GM23338 (cell line): ENCODE data around the gene LPP. TPM values are rescaled to one million over a fixed set of nuclear protein-coding genes. Genes with fewer than 3 reads are reported as not detected.
A peak's percentile ranks its signal among the peaks of the same experiment; 100 is the strongest.

Source experiments
- ATAC-seq: fragments of 200-7000 bp; cut with Tn5 transposase; 3 replicates; pipeline ENCODE4 v1.9.1; 2020
- DNase-seq: peaks from one replicate; pipeline ENCODE4 v3.0.0-alpha.2; 2015; ENCODE audit warnings: low spot score
- H2AFZ ChIP-seq: fragments of 200-600 bp; sonication (generic); 2 replicates; pipeline ENCODE4 v1.8.0; 2016; ENCODE audit warnings: antibody characterized with exemption, mild to moderate bottlenecking, moderate library complexity
- H3F3A ChIP-seq: fragments of 200-600 bp; sonication (generic); replicated peaks from 2 replicates; pipeline ENCODE4 v1.8.0; 2017; ENCODE audit warnings: antibody characterized with exemption, mixed run types, low read depth
- H3K27ac ChIP-seq: fragments of 200-600 bp; sonication (generic); 2 replicates; pipeline ENCODE4 v1.6.1; 2016; ENCODE audit warnings: low read depth
- H3K27me3 ChIP-seq: fragments of 200-600 bp; sonication (generic); 2 replicates; pipeline ENCODE4 v1.8.0; 2016; ENCODE audit warnings: mild to moderate bottlenecking, mixed run types, moderate library complexity; ENCODE audit not compliant: insufficient read depth
- H3K36me3 ChIP-seq: fragments of 200-600 bp; sonication (generic); 2 replicates; pipeline ENCODE4 v1.8.0; 2016; ENCODE audit warnings: mild to moderate bottlenecking; ENCODE audit not compliant: insufficient read depth
- H3K4me1 ChIP-seq: fragments of 200-600 bp; sonication (generic); 2 replicates; pipeline ENCODE4 v1.8.0; 2016; ENCODE audit warnings: mild to moderate bottlenecking, moderate library complexity; ENCODE audit not compliant: insufficient read depth
- H3K4me2 ChIP-seq: fragments of 200-600 bp; sonication (generic); 2 replicates; pipeline ENCODE4 v1.7.1; 2017; ENCODE audit warnings: mixed run types
- H3K4me3 ChIP-seq: fragments of 200-600 bp; sonication (generic); 2 replicates; pipeline ENCODE4 v1.6.1; 2016; ENCODE audit warnings: mixed run types
- H3K79me2 ChIP-seq: fragments of 200-600 bp; sonication (generic); replicated peaks from 2 replicates; pipeline ENCODE4 v1.8.0; 2017; ENCODE audit warnings: mild to moderate bottlenecking; ENCODE audit not compliant: insufficient read depth
- H3K9me2 ChIP-seq: fragments of 200-600 bp; sonication (generic); 2 replicates; pipeline ENCODE4 v1.8.0; 2017; ENCODE audit not compliant: insufficient read depth
- H4K20me1 ChIP-seq: fragments of 200-600 bp; sonication (generic); replicated peaks from 2 replicates; pipeline ENCODE4 v1.8.0; 2017; ENCODE audit warnings: mild to moderate bottlenecking; ENCODE audit not compliant: insufficient read depth
- H3K27ac Mint-ChIP-seq: 2 replicates; pipeline ENCODE4 v1.8.0; 2020; ENCODE audit warnings: inconsistent platforms, mild to moderate bottlenecking, moderate library complexity, mixed read lengths
- H3K27me3 Mint-ChIP-seq: 3 replicates; pipeline ENCODE4 v1.8.0; 2022; ENCODE audit warnings: low read depth, mild to moderate bottlenecking, moderate library complexity, mixed read lengths, inconsistent platforms; ENCODE audit not compliant: insufficient read depth, poor library complexity
- H3K36me3 Mint-ChIP-seq: 3 replicates; pipeline ENCODE4 v1.8.0; 2021; ENCODE audit warnings: low read depth, mild to moderate bottlenecking, inconsistent platforms, moderate library complexity, mixed read lengths
- H3K4me1 Mint-ChIP-seq: 3 replicates; pipeline ENCODE4 v1.8.0; 2020; ENCODE audit warnings: mild to moderate bottlenecking, inconsistent platforms, mixed read lengths
- H3K4me3 Mint-ChIP-seq: 3 replicates; pipeline ENCODE4 v1.8.0; 2021; ENCODE audit warnings: moderate library complexity, mild to moderate bottlenecking, inconsistent platforms, mixed read lengths
- H3K9me3 Mint-ChIP-seq: 3 replicates; pipeline ENCODE4 v1.8.0; 2020; ENCODE audit warnings: moderate library complexity, mild to moderate bottlenecking, inconsistent platforms, mixed read lengths
- CREB1 ChIP-seq: fragments of 250-450 bp; sonication (Bioruptor Pico); IDR thresholded peaks from 2 replicates; pipeline ENCODE4 v1.5.0; 2020; ENCODE audit warnings: low read depth, mild to moderate bottlenecking, moderate library complexity
- EZH2 ChIP-seq: fragments of 200-600 bp; sonication (generic); IDR thresholded peaks from one replicate; pipeline ENCODE4 v1.8.0; 2017; ENCODE audit warnings: antibody characterized with exemption, mild to moderate bottlenecking, low read depth; ENCODE audit not compliant: unreplicated experiment
- EZH2phosphoT487 ChIP-seq: fragments of 200-600 bp; sonication (generic); IDR thresholded peaks from one replicate; pipeline ENCODE4 v1.8.1; 2018; ENCODE audit warnings: antibody characterized with exemption; ENCODE audit not compliant: unreplicated experiment
- JUNB ChIP-seq: IDR thresholded peaks from one replicate; pipeline ENCODE4 v1.6.1; 2016; ENCODE audit warnings: antibody characterized with exemption; ENCODE audit not compliant: unreplicated experiment
- NANOG ChIP-seq: IDR thresholded peaks from 2 replicates; pipeline ENCODE4 v1.6.1; 2016; ENCODE audit warnings: antibody characterized with exemption, borderline replicate concordance
- POLR2AphosphoS5 ChIP-seq: IDR thresholded peaks from 2 replicates; pipeline ENCODE4 v1.6.1; 2016; ENCODE audit warnings: antibody characterized with exemption, low read depth
- STAT1 ChIP-seq: IDR thresholded peaks from one replicate; pipeline ENCODE4 v1.6.1; 2016; ENCODE audit warnings: antibody characterized with exemption; ENCODE audit not compliant: unreplicated experiment
- ZNF114 ChIP-seq: fragments of 250-450 bp; sonication (Bioruptor Pico); IDR thresholded peaks from 2 replicates; pipeline ENCODE4 v1.5.0; 2020; ENCODE audit warnings: mild to moderate bottlenecking, moderate library complexity
- polyA plus RNA-seq: library from polyadenylated mRNA; unstranded; fragments of >200 nt; fragmentation: Nextera tagmentation; extraction: Ambion mirVana; gene quantifications from 2 replicates; pipeline ENCODE4 v1.2.1, GENCODE V29; 2016
- total RNA-seq: library from RNA; depleted of rRNA; stranded (reverse); fragments of >200 nt; shearing (Covaris generic); gene quantifications from 2 replicates; pipeline ENCODE4 v1.2.3, GENCODE V29; 2014
- TF ChIP-seq, protein P1 (sequence below): IDR thresholded peaks from 2 replicates; pipeline ENCODE4 v1.6.1; 2016; ENCODE audit warnings: antibody characterized with exemption
- TF ChIP-seq, protein P2 (sequence below): IDR thresholded peaks from one replicate; pipeline ENCODE4 v1.6.1; 2018; ENCODE audit warnings: antibody characterized with exemption; ENCODE audit not compliant: unreplicated experiment

LPP gene
- total and polyA plus RNA-seq, 2 experiments from 2014 or later: 23.0 to 35.2 TPM

DNA sequence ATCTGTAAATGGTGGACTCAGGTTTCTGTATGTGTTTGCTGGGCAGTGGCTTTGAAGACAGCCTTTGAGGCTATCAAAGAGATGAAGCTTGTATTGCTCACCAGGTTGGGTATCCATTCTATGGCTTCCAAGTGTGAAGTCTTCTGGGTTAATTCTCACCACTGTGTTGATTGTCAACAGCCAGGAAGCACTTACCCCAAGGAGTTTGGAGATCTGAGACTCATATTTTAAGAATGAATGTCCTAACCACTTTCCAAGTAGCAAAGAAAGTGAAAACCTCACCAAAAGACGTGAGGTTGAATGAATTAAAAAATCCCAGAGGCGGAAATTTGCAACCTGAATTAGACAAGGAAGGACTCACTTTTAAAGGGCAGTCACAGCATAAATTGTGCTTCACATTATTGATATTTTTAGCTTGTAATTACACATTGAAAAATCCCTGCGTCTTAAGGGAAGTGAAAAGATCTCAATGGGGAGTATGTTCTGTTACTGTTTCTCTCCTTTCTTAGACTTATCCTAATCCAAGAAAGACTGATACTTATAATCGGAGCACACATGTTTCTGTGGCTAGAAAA lies 713.8 kb downstream of the LPP start:
- Mint-ChIP-seq H3K27ac (no peak overlapping the region), H3K4me3 (no peak overlapping the region), H3K4me1 (no peaks in the 10 kb centered on the region), H3K9me3 (no peaks in the 10 kb centered on the region), H3K27me3 (no peaks in the 10 kb centered on the region), H3K36me3 (no peaks in the 10 kb centered on the region)
- no peaks in the 10 kb centered on the region for H3K36me3 ChIP-seq
- H3K79me2 ChIP-seq: no peaks in the 10 kb centered on the region
- no peak overlapping the region for H3K4me2 ChIP-seq
- H3K4me1 ChIP-seq: no peaks in the 10 kb centered on the region
- H3K9me2 ChIP-seq: no peaks in the 10 kb centered on the region
- ATAC-seq (no peak), DNase-seq (no peak)
- H3F3A ChIP-seq: no peaks in the 10 kb centered on the region
- no peak overlapping the region for H3K4me3 ChIP-seq
- no peaks in the 10 kb centered on the region for H4K20me1 ChIP-seq
- no peak overlapping the region for H2AFZ ChIP-seq
- TF ChIP-seq JUNB: no peak
- no peak for TF ChIP-seq ZNF114 (CRISPR knock-in tag)
- no peak overlapping the region for H3K27ac ChIP-seq
- no peaks in the 10 kb centered on the region for H3K27me3 ChIP-seq

DNA sequence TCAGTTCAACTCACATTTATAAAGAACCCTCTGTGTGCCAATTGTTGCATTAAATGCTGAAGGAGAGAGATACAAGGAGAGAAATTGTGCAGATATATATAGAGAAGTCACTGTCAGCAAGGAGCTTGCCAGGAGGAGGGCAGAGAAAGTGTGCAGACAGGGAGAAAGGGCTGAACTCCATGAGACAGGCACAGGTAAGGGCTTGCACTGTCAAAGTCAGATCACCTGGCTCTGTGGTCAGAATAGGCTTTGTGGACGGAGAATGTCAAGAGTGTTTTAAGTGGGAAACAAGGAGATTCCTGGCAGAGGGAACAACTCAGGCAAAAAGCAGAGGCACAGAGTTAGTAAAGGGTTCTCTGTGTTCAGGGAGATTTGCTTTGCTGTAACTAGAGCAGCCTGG lies 714.8 kb downstream of the LPP start:
- no peaks in the 10 kb centered on the region for H4K20me1 ChIP-seq
- Mint-ChIP-seq H3K27me3 (no peaks in the 10 kb centered on the region), H3K27ac (peak overlapping the region; percentile 33; the same call in 1 of the 2 replicates), H3K4me1 (no peaks in the 10 kb centered on the region), H3K4me3 (no peak overlapping the region), H3K36me3 (no peaks in the 10 kb centered on the region), H3K9me3 (no peaks in the 10 kb centered on the region)
- H3K4me1 ChIP-seq: no peaks in the 10 kb centered on the region
- no peaks in the 10 kb centered on the region for H3K79me2 ChIP-seq
- no peaks in the 10 kb centered on the region for H3K27me3 ChIP-seq
- ATAC-seq (no peak), DNase-seq (no peak)
- H3K27ac ChIP-seq: no peak overlapping the region
- TF ChIP-seq, protein P1, sequence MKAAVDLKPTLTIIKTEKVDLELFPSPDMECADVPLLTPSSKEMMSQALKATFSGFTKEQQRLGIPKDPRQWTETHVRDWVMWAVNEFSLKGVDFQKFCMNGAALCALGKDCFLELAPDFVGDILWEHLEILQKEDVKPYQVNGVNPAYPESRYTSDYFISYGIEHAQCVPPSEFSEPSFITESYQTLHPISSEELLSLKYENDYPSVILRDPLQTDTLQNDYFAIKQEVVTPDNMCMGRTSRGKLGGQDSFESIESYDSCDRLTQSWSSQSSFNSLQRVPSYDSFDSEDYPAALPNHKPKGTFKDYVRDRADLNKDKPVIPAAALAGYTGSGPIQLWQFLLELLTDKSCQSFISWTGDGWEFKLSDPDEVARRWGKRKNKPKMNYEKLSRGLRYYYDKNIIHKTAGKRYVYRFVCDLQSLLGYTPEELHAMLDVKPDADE: no peak
- TF ChIP-seq EZH2phosphoT487 (no peak), EZH2 (no peak), STAT1 (no peak)
- H2AFZ ChIP-seq: no peak overlapping the region
- H3K4me2 ChIP-seq: no peak overlapping the region
- no peaks in the 10 kb centered on the region for H3K9me2 ChIP-seq
- H3K36me3 ChIP-seq: no peaks in the 10 kb centered on the region
- H3F3A ChIP-seq: no peaks in the 10 kb centered on the region
- H3K4me3 ChIP-seq: no peak overlapping the region

DNA sequence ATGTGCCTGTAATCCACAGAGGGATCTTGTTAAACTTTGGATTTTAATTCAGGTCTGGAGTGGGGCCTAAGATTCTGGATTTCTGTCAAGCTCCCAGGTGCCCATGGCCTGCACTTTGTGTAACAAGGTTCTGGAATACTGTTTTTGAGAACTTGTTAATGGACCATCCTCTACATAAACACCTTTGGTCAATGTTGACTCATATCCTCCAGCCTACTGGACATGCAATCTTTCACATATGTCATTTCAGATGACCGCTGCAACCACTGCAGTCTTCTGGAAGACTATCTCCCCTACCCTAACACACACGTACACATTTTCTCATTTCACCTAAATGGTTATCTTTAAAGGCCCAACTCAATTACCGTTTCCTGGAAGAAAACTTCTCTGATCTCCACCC lies 715.7 kb downstream of the LPP start:
- Histone ChIP-seq H3F3A (no peaks in the 10 kb centered on the region), H3K4me2 (no peak overlapping the region), H3K27ac (no peak overlapping the region), H3K9me2 (no peaks in the 10 kb centered on the region), H3K79me2 (no peaks in the 10 kb centered on the region), H3K4me3 (no peak overlapping the region), H3K27me3 (no peaks in the 10 kb centered on the region), H2AFZ (no peak overlapping the region), H3K4me1 (no peaks in the 10 kb centered on the region), H4K20me1 (no peaks in the 10 kb centered on the region), H3K36me3 (no peaks in the 10 kb centered on the region)
- no peaks in the 10 kb centered on the region for H3K27me3 Mint-ChIP-seq
- no peak for ATAC-seq
- H3K4me1 Mint-ChIP-seq: no peaks in the 10 kb centered on the region
- no peaks in the 10 kb centered on the region for H3K9me3 Mint-ChIP-seq
- no peak overlapping the region for H3K27ac Mint-ChIP-seq
- no peak for DNase-seq
- no peaks in the 10 kb centered on the region for H3K36me3 Mint-ChIP-seq
- no peak overlapping the region for H3K4me3 Mint-ChIP-seq
- TF ChIP-seq EZH2phosphoT487 (no peak), NANOG (no peak), CREB1 (CRISPR knock-in tag) (no peak), POLR2AphosphoS5 (no peak), ZNF114 (CRISPR knock-in tag) (no peak), JUNB (no peak)
- TF ChIP-seq, protein P1: no peak
- TF ChIP-seq, protein P2, sequence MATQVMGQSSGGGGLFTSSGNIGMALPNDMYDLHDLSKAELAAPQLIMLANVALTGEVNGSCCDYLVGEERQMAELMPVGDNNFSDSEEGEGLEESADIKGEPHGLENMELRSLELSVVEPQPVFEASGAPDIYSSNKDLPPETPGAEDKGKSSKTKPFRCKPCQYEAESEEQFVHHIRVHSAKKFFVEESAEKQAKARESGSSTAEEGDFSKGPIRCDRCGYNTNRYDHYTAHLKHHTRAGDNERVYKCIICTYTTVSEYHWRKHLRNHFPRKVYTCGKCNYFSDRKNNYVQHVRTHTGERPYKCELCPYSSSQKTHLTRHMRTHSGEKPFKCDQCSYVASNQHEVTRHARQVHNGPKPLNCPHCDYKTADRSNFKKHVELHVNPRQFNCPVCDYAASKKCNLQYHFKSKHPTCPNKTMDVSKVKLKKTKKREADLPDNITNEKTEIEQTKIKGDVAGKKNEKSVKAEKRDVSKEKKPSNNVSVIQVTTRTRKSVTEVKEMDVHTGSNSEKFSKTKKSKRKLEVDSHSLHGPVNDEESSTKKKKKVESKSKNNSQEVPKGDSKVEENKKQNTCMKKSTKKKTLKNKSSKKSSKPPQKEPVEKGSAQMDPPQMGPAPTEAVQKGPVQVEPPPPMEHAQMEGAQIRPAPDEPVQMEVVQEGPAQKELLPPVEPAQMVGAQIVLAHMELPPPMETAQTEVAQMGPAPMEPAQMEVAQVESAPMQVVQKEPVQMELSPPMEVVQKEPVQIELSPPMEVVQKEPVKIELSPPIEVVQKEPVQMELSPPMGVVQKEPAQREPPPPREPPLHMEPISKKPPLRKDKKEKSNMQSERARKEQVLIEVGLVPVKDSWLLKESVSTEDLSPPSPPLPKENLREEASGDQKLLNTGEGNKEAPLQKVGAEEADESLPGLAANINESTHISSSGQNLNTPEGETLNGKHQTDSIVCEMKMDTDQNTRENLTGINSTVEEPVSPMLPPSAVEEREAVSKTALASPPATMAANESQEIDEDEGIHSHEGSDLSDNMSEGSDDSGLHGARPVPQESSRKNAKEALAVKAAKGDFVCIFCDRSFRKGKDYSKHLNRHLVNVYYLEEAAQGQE: no peak
